Endothelial cell (in vitro differentiated cells): ENCODE data around the gene C22orf15. TPM values are rescaled to one million over a fixed set of nuclear protein-coding genes. Genes with fewer than 3 reads are reported as not detected.

Source experiments
- DNase-seq: peaks from one replicate; pipeline ENCODE4 v3.0.0; 2021; ENCODE audit warnings: low spot score
- H3K27ac Mint-ChIP-seq: one replicate; pipeline ENCODE4 v1.8.0; 2021; ENCODE audit warnings: mixed read lengths, inconsistent platforms; ENCODE audit not compliant: unreplicated experiment
- H3K27me3 Mint-ChIP-seq: one replicate; pipeline ENCODE4 v1.8.0; 2021; ENCODE audit warnings: mild to moderate bottlenecking, moderate library complexity, mixed read lengths, inconsistent platforms; ENCODE audit not compliant: unreplicated experiment
- H3K36me3 Mint-ChIP-seq: one replicate; pipeline ENCODE4 v1.8.0; 2021; ENCODE audit warnings: mild to moderate bottlenecking, low read depth, mixed read lengths, inconsistent platforms; ENCODE audit not compliant: unreplicated experiment
- H3K4me1 Mint-ChIP-seq: one replicate; pipeline ENCODE4 v1.8.0; 2021; ENCODE audit warnings: mild to moderate bottlenecking, mixed read lengths, inconsistent platforms; ENCODE audit not compliant: unreplicated experiment
- H3K4me3 Mint-ChIP-seq: one replicate; pipeline ENCODE4 v1.8.0; 2021; ENCODE audit warnings: mild to moderate bottlenecking, mixed read lengths, inconsistent platforms; ENCODE audit not compliant: unreplicated experiment
- H3K9me3 Mint-ChIP-seq: one replicate; pipeline ENCODE4 v1.8.0; 2021; ENCODE audit warnings: mixed read lengths, inconsistent platforms; ENCODE audit not compliant: unreplicated experiment
- CTCF ChIP-seq: fragments of 200-600 bp; sonication (generic); IDR thresholded peaks from one replicate; pipeline ENCODE4 v1.5.0; 2021; ENCODE audit warnings: antibody characterized with exemption; ENCODE audit not compliant: unreplicated experiment
- total RNA-seq: library from RNA; stranded (reverse); fragmentation: NEBNext Ultra II Directional; extraction: Animal tissue kit (Norgen Biotek cat#: 25700); gene quantifications from one replicate; pipeline ENCODE4 v1.2.1, GENCODE V29; 2021; ENCODE audit not compliant: unreplicated experiment

The C22orf15 gene
- total RNA-seq, 1 donor from 2014 or later = 2.0 TPM

- H3K4me1 Mint-ChIP-seq = no peaks in the 10 kb centered on the region
- no peaks in the 10 kb centered on the region for H3K9me3 Mint-ChIP-seq
- H3K27me3 Mint-ChIP-seq = no peaks in the 10 kb centered on the region
- H3K36me3 Mint-ChIP-seq = peaks cover 35% of the 10 kb centered on the region
- no peak for DNase-seq
- no peak for TF ChIP-seq CTCF
- H3K27ac Mint-ChIP-seq = no peak overlapping the region
- no peak overlapping the region for H3K4me3 Mint-ChIP-seq
Measured at GRCh38 chr22:23812378-23812777, 49.6 kb downstream of the C22orf15 start.

Other genes starting within 250 kb of the C22orf15 start
- gene IGLL1, start 182.7 kb upstream of the C22orf15 start, total RNA-seq = not detected
- not detected for gene DRICH1, start 130.7 kb upstream of the C22orf15 start, total RNA-seq
- 0.15 TPM for gene RGL4, start 72.0 kb upstream of the C22orf15 start, total RNA-seq
- 8.0 TPM for gene ZNF70, start 11.9 kb upstream of the C22orf15 start, total RNA-seq
- not detected for gene VPREB3, start 8.6 kb upstream of the C22orf15 start, total RNA-seq
- 55.8 TPM for gene CHCHD10, start 5.0 kb downstream of the C22orf15 start, total RNA-seq
- 3.4 TPM for gene MMP11, start 9.9 kb downstream of the C22orf15 start, total RNA-seq
- 105 TPM for gene SMARCB1, start 24.0 kb downstream of the C22orf15 start, total RNA-seq
- gene DERL3, start 76.0 kb downstream of the C22orf15 start, total RNA-seq = 1.3 TPM
- 9.2 TPM for gene SLC2A11, start 94.9 kb downstream of the C22orf15 start, total RNA-seq
- 306 TPM for gene MIF, start 131.4 kb downstream of the C22orf15 start, total RNA-seq
- gene GSTT2B, start 198.2 kb downstream of the C22orf15 start, total RNA-seq = 6.0 TPM
- 1.4 TPM for gene DDTL, start 203.9 kb downstream of the C22orf15 start, total RNA-seq
- 73.5 TPM for gene DDT, start 211.5 kb downstream of the C22orf15 start, total RNA-seq
- gene GSTT2, start 217.1 kb downstream of the C22orf15 start, total RNA-seq = not detected
- not detected for gene GSTT4, start 242.5 kb downstream of the C22orf15 start, total RNA-seq
- gene CABIN1, start 248.3 kb downstream of the C22orf15 start, total RNA-seq = 61.2 TPM